DOHH2 (cell line): ENCODE data around the gene MED13L.

ENCODE experiments used
- H3F3A ChIP-seq: fragments of 200-600 bp; sonication (generic), shearing (Covaris generic); 2 replicates; pipeline ENCODE4 v1.6.0; 2016; ENCODE audit warnings: antibody characterized with exemption, mild to moderate bottlenecking; ENCODE audit not compliant: control insufficient read depth, insufficient read depth
- H3K27ac ChIP-seq: fragments of 200-600 bp; sonication (generic); 2 replicates; pipeline ENCODE4 v1.5.1; 2014; ENCODE audit warnings: low read depth, mild to moderate bottlenecking, low read length, moderate library complexity
- H3K27me3 ChIP-seq: fragments of 200-600 bp; sonication (generic); 2 replicates; pipeline ENCODE4 v1.6.1; 2014; ENCODE audit warnings: mild to moderate bottlenecking, low read length, mixed read lengths; ENCODE audit not compliant: control insufficient read depth
- H3K36me3 ChIP-seq: fragments of 200-600 bp; sonication (generic); 2 replicates; pipeline ENCODE4 v1.6.1; 2014; ENCODE audit warnings: mild to moderate bottlenecking, low read length, moderate library complexity, mixed read lengths; ENCODE audit not compliant: control insufficient read depth
- H3K4me1 ChIP-seq: fragments of 200-600 bp; sonication (generic); 2 replicates; pipeline ENCODE4 v1.6.1; 2014; ENCODE audit warnings: mild to moderate bottlenecking, low read length, mixed read lengths; ENCODE audit not compliant: control insufficient read depth
- H3K4me2 ChIP-seq: fragments of 200-600 bp; sonication (generic); 2 replicates; pipeline ENCODE4 v1.6.0; 2014; ENCODE audit warnings: mild to moderate bottlenecking, low read length, moderate library complexity
- H3K4me3 ChIP-seq: fragments of 200-600 bp; sonication (generic); 2 replicates; pipeline ENCODE4 v1.5.1; 2014; ENCODE audit warnings: mild to moderate bottlenecking, low read length, mixed read lengths
- H3K79me2 ChIP-seq: fragments of 200-600 bp; sonication (generic); 2 replicates; pipeline ENCODE4 v1.6.1; 2014; ENCODE audit warnings: mild to moderate bottlenecking, low read length, mixed read lengths; ENCODE audit not compliant: control insufficient read depth
- H3K9me2 ChIP-seq: fragments of 200-600 bp; sonication (generic); replicated peaks from 2 replicates; pipeline ENCODE4 v1.6.1; 2014; ENCODE audit warnings: mild to moderate bottlenecking, low read length, mixed read lengths; ENCODE audit not compliant: control insufficient read depth
- H3K9me3 ChIP-seq: fragments of 200-600 bp; sonication (generic); 2 replicates; pipeline ENCODE4 v1.6.1; 2014; ENCODE audit warnings: antibody characterized with exemption, low read length, mixed read lengths; ENCODE audit not compliant: control insufficient read depth, insufficient read depth
- H4K20me1 ChIP-seq: fragments of 200-600 bp; sonication (generic); 2 replicates; pipeline ENCODE4 v1.6.0; 2014; ENCODE audit warnings: low read depth, mild to moderate bottlenecking, antibody characterized with exemption, low read length, moderate library complexity; ENCODE audit not compliant: control insufficient read depth, insufficient read depth
- CTCF ChIP-seq: fragments of 200-600 bp; sonication (generic); IDR thresholded peaks from one replicate; pipeline ENCODE4 v1.5.1; 2014; ENCODE audit warnings: antibody characterized with exemption, mild to moderate bottlenecking, low read depth, low read length; ENCODE audit not compliant: poor library complexity, severe bottlenecking
- EZH2phosphoT487 ChIP-seq: fragments of 200-600 bp; sonication (generic); IDR thresholded peaks from 2 replicates; pipeline ENCODE4 v1.6.1; 2017; ENCODE audit warnings: borderline replicate concordance, mild to moderate bottlenecking, antibody characterized with exemption, low read length, moderate library complexity, mixed read lengths

The MED13L gene

GRCh38 chr12:116140529-116140928 lies 137.0 kb downstream of the MED13L start:
- H3K4me3 ChIP-seq, result no peak overlapping the region
- H3K4me2 ChIP-seq, result no peak overlapping the region
- H3F3A ChIP-seq, result no peaks in the 10 kb centered on the region
- peaks cover 15% of the 10 kb centered on the region for H3K4me1 ChIP-seq
- H3K9me2 ChIP-seq, result no peaks in the 10 kb centered on the region
- H3K27me3 ChIP-seq, result no peaks in the 10 kb centered on the region
- peaks cover 37% of the 10 kb centered on the region for H4K20me1 ChIP-seq
- TF ChIP-seq CTCF (no peak), EZH2phosphoT487 (no peak)
- no peak overlapping the region for H3K27ac ChIP-seq
- no peaks in the 10 kb centered on the region for H3K9me3 ChIP-seq
- no peaks in the 10 kb centered on the region for H3K36me3 ChIP-seq
- peaks cover 49% of the 10 kb centered on the region for H3K79me2 ChIP-seq

DNA sequence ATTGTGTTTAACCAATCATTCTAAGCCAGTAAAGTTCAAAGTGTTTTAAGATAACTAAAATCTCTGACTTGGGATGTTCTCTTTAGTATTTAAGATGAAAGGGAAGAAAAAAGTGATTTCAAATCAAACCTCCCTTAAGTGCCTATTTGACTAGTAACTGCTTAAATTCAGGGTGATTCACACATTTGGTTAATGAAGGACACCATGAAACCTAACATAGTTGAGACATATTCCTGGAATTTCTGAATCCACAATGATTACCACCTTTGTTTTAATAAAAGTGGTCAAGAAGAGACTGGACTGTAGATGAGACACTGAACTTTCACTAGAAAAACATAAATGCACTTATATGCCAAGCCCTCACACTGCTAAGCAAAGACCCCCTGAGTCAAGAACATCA lies 138.7 kb downstream of the MED13L start:
- Histone ChIP-seq H3K4me1 (peaks cover 10% of the 10 kb centered on the region), H3K4me3 (no peak overlapping the region), H3K36me3 (no peaks in the 10 kb centered on the region), H3K27me3 (no peaks in the 10 kb centered on the region), H4K20me1 (peaks cover 25% of the 10 kb centered on the region), H3K79me2 (peaks cover 37% of the 10 kb centered on the region), H3K9me2 (no peaks in the 10 kb centered on the region), H3K9me3 (no peaks in the 10 kb centered on the region), H3K4me2 (no peak overlapping the region), H3F3A (no peaks in the 10 kb centered on the region), H3K27ac (no peak overlapping the region)
- TF ChIP-seq CTCF (no peak), EZH2phosphoT487 (no peak)

GRCh38 chr12:116138364-116138763 lies 139.1 kb downstream of the MED13L start:
- H3K4me1 ChIP-seq, result peaks cover 6% of the 10 kb centered on the region
- H3K9me3 ChIP-seq, result no peaks in the 10 kb centered on the region
- H3K4me2 ChIP-seq, result no peak overlapping the region
- no peaks in the 10 kb centered on the region for H3K36me3 ChIP-seq
- H3K27ac ChIP-seq, result no peak overlapping the region
- H3K4me3 ChIP-seq, result no peak overlapping the region
- no peaks in the 10 kb centered on the region for H3F3A ChIP-seq
- H3K9me2 ChIP-seq, result no peaks in the 10 kb centered on the region
- TF ChIP-seq EZH2phosphoT487 (no peak), CTCF (no peak)
- H4K20me1 ChIP-seq, result peaks cover 26% of the 10 kb centered on the region
- no peaks in the 10 kb centered on the region for H3K27me3 ChIP-seq
- H3K79me2 ChIP-seq, result peaks cover 37% of the 10 kb centered on the region

- Histone ChIP-seq H3K9me3 (no peaks in the 10 kb centered on the region), H3K4me1 (no peaks in the 10 kb centered on the region), H3K36me3 (no peaks in the 10 kb centered on the region), H3K9me2 (no peaks in the 10 kb centered on the region), H3F3A (no peaks in the 10 kb centered on the region), H4K20me1 (peaks cover 22% of the 10 kb centered on the region), H3K4me3 (no peak overlapping the region), H3K27me3 (no peaks in the 10 kb centered on the region), H3K4me2 (no peak overlapping the region), H3K27ac (no peak overlapping the region), H3K79me2 (peaks cover 30% of the 10 kb centered on the region)
- TF ChIP-seq EZH2phosphoT487 (no peak), CTCF (no peak)
Measured at GRCh38 chr12:116137318-116137717, 140.2 kb downstream of the MED13L start.
